ENCODE measurements around the gene TOP1.
A peak's percentile ranks its signal among the peaks of the same experiment; 100 is the strongest.

TOP1 gene

DNA sequence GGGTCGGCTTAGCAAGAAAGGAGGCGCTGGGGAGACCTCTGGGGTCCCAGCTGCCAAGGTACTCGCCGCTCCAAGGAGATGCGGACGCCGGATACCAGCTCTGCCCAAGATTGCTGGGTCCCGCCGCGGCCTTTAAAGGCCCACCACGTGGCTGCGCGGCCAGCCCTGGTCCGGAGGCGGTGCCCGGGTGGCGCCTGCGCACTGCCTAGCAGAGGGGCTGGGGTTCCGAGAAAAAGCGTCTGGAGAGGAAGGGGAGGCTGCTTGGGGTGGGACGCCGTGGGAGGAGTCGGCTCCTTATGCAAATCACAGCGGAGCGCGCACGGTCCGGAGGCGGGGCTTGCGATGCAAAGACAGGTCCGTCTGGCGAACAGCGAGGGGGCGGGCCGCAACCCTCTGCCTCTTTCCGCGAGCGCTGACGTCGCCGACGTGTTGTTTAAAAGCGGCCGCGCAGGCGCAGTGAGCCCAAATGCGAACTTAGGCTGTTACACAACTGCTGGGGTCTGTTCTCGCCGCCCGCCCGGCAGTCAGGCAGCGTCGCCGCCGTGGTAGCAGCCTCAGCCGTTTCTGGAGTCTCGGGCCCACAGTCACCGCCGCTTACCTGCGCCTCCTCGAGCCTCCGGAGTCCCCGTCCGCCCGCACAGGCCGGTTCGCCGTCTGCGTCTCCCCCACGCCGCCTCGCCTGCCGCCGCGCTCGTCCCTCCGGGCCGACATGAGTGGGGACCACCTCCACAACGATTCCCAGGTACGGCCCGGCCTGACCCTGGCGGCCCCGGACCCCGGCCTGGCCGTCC lies at the start of gene TOP1:
TOP1 (plus strand) TSS at position 464 of the 791 bp plus-strand sequence; CDS start at position 710, 246 bp downstream.
- H3K4me3 ChIP-seq (ENCODE audit: low read length): peak within 1 kb of the TSS; percentile 91
- H3K4me1 ChIP-seq (ENCODE audit: insufficient read depth, low read length): peaks cover 26% of the 10 kb centered on the region

GRCh38 chr20:40979247-40979646 lies 49.4 kb upstream of the TOP1 start:
- H3K4me3 ChIP-seq (ENCODE audit: low read length): no peak overlapping the region
- no peak overlapping the region for H3K9ac ChIP-seq (ENCODE audit: low read depth, low read length)
- H3K27me3 ChIP-seq (ENCODE audit: insufficient read depth, low read length): no peaks in the 10 kb centered on the region
- no peaks in the 10 kb centered on the region for H3K36me3 ChIP-seq (ENCODE audit: insufficient read depth, low read depth, low read length)
- no peaks in the 10 kb centered on the region; the same call in none of the 2 replicates for H3K4me1 ChIP-seq (ENCODE audit: insufficient read depth, low read length)
- H3K9me3 ChIP-seq (ENCODE audit: insufficient read depth, low read depth, low read length): peaks cover 5% of the 10 kb centered on the region
- H3K27ac ChIP-seq (ENCODE audit: low read length): no peak overlapping the region

More for the DNA sequence above, at the start of gene TOP1:
- peak within 1 kb of the TSS; percentile 93 for H3K9ac ChIP-seq (ENCODE audit: low read depth, low read length)
- peak within 1 kb of the TSS; percentile 61 for H3K27ac ChIP-seq (ENCODE audit: low read length)
- H3K36me3 ChIP-seq (ENCODE audit: insufficient read depth, low read depth, low read length): peaks cover 28% of the 10 kb centered on the region
- H3K27me3 ChIP-seq (ENCODE audit: insufficient read depth, low read length): peaks cover 32% of the 10 kb centered on the region
- no peaks in the 10 kb centered on the region for H3K9me3 ChIP-seq (ENCODE audit: insufficient read depth, low read depth, low read length)

DNA sequence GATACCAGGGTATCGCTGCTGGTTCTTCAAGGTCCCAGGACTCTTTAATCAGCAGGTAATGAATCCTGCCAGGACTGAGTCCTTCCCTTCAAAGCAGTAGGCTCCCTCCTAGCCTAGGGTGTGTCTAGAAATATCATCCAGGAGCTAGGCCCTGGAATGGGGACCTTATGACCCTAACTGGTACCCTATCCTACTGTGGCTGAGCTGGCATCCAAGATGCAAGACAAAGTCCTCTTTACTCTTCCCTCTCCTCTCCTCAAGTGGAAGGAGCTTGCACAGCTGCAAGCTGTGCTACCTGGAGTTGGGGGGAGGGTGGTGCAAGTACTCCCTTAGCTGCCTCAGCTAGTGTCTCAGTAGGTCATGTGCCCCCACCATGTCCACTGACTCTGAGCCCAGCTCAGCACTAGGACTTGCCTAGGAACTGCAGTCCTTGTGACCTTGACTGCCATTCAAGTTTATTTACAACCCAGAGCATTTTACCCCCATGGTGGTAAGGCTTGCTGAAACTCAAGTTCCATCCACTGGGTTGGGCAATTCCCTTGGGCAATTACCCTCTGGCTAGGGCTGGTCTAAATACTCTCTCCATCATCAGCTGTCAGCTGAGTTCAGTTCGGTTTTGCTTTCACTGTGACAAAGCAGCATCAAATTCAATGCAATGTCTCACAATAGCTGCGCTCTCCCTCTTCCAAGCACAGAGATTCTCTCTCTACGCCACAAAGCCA lies 48.4 kb upstream of the TOP1 start:
- no peak overlapping the region for H3K9ac ChIP-seq (ENCODE audit: low read depth, low read length)
- H3K36me3 ChIP-seq (ENCODE audit: insufficient read depth, low read depth, low read length): no peaks in the 10 kb centered on the region
- no peak overlapping the region for H3K4me3 ChIP-seq (ENCODE audit: low read length)
- peaks cover 5% of the 10 kb centered on the region for H3K9me3 ChIP-seq (ENCODE audit: insufficient read depth, low read depth, low read length)
- H3K27me3 ChIP-seq (ENCODE audit: insufficient read depth, low read length): no peaks in the 10 kb centered on the region
- H3K4me1 ChIP-seq (ENCODE audit: insufficient read depth, low read length): no peaks in the 10 kb centered on the region; the same call in none of the 2 replicates
- H3K27ac ChIP-seq (ENCODE audit: low read length): no peak overlapping the region

GRCh38 chr20:40980828-40981310 lies 47.8 kb upstream of the TOP1 start:
- Histone ChIP-seq H3K9ac (ENCODE audit: low read depth, low read length) (no peak overlapping the region), H3K9me3 (ENCODE audit: insufficient read depth, low read depth, low read length) (peaks cover 5% of the 10 kb centered on the region), H3K27ac (ENCODE audit: low read length) (no peak overlapping the region), H3K36me3 (ENCODE audit: insufficient read depth, low read depth, low read length) (no peaks in the 10 kb centered on the region), H3K4me3 (ENCODE audit: low read length) (no peak overlapping the region), H3K4me1 (ENCODE audit: insufficient read depth, low read length) (no peaks in the 10 kb centered on the region; the same call in none of the 2 replicates), H3K27me3 (ENCODE audit: insufficient read depth, low read length) (no peaks in the 10 kb centered on the region)

DNA sequence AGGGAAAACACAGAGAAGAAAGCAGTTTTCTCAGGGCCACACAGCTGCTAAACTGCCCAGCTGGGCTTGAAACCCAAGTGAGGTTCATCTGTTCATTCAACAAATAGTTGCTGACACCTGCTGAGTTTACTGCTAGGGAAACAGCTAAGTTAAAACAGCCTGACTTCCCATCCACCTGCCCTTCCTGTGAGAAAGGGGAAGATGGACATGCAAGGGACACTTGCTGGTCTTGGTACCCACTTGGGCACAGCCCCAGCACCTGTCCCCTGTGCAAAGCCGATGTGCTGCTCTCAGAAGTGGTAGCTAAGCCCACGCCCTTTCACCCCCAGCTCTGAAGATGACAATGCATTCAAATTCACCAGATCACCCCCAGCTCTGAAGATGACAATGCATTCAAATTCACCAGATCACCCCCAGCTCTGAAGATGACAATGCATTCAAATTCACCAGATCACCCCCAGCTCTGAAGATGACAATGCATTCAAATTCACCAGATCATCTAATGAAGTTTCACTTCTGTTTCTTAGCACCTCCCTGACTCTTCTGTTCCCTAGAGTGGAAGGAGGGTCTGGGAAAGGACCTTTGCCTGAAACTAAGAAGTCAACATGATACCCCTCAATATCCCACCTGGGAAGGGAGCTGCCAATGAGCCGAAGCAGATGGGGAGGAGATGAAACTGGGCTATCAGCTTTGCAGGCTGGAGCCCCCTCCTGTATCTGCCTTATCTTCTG lies 46.0 kb upstream of the TOP1 start:
- no peaks in the 10 kb centered on the region for H3K27me3 ChIP-seq (ENCODE audit: insufficient read depth, low read length)
- no peak overlapping the region for H3K9ac ChIP-seq (ENCODE audit: low read depth, low read length)
- no peak overlapping the region for H3K27ac ChIP-seq (ENCODE audit: low read length)
- no peaks in the 10 kb centered on the region for H3K36me3 ChIP-seq (ENCODE audit: insufficient read depth, low read depth, low read length)
- H3K4me1 ChIP-seq (ENCODE audit: insufficient read depth, low read length): no peaks in the 10 kb centered on the region; the same call in none of the 2 replicates
- no peaks in the 10 kb centered on the region; the same call in none of the 2 replicates for H3K9me3 ChIP-seq (ENCODE audit: insufficient read depth, low read depth, low read length)
- no peak overlapping the region for H3K4me3 ChIP-seq (ENCODE audit: low read length)

DNA sequence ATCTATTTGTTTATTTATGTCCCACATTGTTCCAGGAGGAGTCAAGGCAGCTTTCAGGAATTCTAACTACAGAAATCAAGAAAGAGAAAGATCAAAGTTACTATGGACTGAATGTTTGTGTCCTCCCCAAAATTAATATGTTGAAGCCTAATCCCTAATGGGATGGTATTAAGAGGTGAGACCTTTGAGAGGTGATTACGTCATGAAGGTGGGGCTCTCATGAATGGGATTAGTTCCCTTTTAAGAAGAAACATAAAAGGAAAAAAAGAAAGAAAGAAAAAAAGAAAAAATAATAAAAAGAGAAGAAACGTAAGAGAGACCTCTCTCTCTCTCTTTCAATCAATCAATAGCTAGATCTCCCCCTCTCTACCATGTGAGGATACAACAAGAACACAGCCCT lies 44.7 kb upstream of the TOP1 start:
- Histone ChIP-seq H3K9ac (ENCODE audit: low read depth, low read length) (no peak overlapping the region), H3K9me3 (ENCODE audit: insufficient read depth, low read depth, low read length) (no peaks in the 10 kb centered on the region; the same call in 1 of the 2 replicates), H3K4me1 (ENCODE audit: insufficient read depth, low read length) (no peaks in the 10 kb centered on the region; the same call in none of the 2 replicates), H3K36me3 (ENCODE audit: insufficient read depth, low read depth, low read length) (no peaks in the 10 kb centered on the region), H3K27ac (ENCODE audit: low read length) (no peak overlapping the region), H3K27me3 (ENCODE audit: insufficient read depth, low read length) (no peaks in the 10 kb centered on the region), H3K4me3 (ENCODE audit: low read length) (no peak overlapping the region)

DNA sequence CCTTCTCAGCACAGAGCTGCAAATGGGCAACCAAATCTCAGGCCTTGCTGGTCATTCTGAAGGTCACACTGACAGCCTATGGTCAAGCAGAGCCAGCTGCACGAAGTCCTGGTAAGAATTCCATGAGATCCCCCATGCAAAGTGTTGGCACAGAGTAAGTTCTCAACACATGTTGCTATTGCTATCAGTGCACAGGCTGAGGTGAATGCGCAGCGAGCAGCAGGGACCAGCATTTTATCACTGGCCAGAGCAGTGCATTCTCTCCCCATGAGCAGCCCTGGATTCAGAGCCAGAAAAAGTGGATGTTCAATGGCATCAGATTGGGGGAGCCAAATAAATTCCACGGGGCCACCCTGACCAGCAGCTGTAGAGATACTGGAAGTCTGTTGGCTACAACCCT lies 44.1 kb upstream of the TOP1 start:
- no peak overlapping the region for H3K9ac ChIP-seq (ENCODE audit: low read depth, low read length)
- no peaks in the 10 kb centered on the region; the same call in none of the 2 replicates for H3K4me1 ChIP-seq (ENCODE audit: insufficient read depth, low read length)
- no peak overlapping the region for H3K27ac ChIP-seq (ENCODE audit: low read length)
- H3K9me3 ChIP-seq (ENCODE audit: insufficient read depth, low read depth, low read length): no peaks in the 10 kb centered on the region; the same call in 1 of the 2 replicates
- H3K4me3 ChIP-seq (ENCODE audit: low read length): no peak overlapping the region
- no peaks in the 10 kb centered on the region for H3K27me3 ChIP-seq (ENCODE audit: insufficient read depth, low read length)
- H3K36me3 ChIP-seq (ENCODE audit: insufficient read depth, low read depth, low read length): no peaks in the 10 kb centered on the region

- Histone ChIP-seq H3K4me3 (ENCODE audit: low read length) (no peak overlapping the region), H3K4me1 (ENCODE audit: insufficient read depth, low read length) (no peaks in the 10 kb centered on the region; the same call in none of the 2 replicates), H3K9me3 (ENCODE audit: insufficient read depth, low read depth, low read length) (no peaks in the 10 kb centered on the region; the same call in 1 of the 2 replicates), H3K9ac (ENCODE audit: low read depth, low read length) (no peak overlapping the region), H3K27ac (ENCODE audit: low read length) (no peak overlapping the region), H3K36me3 (ENCODE audit: insufficient read depth, low read depth, low read length) (no peaks in the 10 kb centered on the region), H3K27me3 (ENCODE audit: insufficient read depth, low read length) (no peaks in the 10 kb centered on the region)
Measured at GRCh38 chr20:40986774-40987173, 41.8 kb upstream of the TOP1 start.

- H3K4me1 ChIP-seq (ENCODE audit: insufficient read depth, low read length): no peaks in the 10 kb centered on the region
Measured at GRCh38 chr20:40990542-40991120, 38.0 kb upstream of the TOP1 start.

DNA sequence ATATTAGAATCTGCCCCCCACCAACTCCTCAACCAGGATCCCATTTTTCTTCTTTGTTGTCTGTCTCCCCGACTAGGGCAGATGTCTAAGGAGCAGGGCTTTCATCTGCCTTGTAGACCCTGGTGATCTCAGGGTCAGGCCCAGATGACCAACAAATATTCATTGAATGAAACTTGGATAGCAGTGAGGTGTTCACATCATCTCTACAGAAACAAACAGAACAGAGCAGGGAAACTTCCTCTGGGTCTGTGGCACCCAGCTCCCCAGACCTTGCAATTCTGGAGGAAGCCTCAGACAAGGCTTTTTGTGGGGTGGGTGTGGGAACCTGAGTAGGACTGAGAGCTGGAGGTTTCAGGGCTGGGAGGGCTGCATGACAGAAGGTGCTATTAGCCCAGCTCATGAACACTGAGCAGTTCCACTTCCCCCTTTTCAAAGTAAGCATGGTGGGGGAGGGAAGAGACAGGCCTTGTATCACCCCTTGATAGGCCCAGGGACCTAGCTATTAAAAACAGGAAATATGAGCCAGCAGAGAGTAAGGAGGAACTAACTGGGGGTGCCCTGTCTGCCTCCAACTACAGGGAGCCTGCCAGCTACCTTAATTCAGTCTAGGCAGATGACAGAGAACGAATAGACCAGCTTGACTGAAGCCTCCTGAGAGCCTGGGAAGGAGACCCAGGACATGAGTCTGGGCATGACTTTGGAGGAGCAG lies 37.3 kb upstream of the TOP1 start:
- no peaks in the 10 kb centered on the region for H3K4me1 ChIP-seq (ENCODE audit: insufficient read depth, low read length)
- no peaks in the 10 kb centered on the region for H3K36me3 ChIP-seq (ENCODE audit: insufficient read depth, low read depth, low read length)
- H3K9me3 ChIP-seq (ENCODE audit: insufficient read depth, low read depth, low read length): no peaks in the 10 kb centered on the region
- H3K9ac ChIP-seq (ENCODE audit: low read depth, low read length): no peak overlapping the region
- H3K27me3 ChIP-seq (ENCODE audit: insufficient read depth, low read length): no peaks in the 10 kb centered on the region
- no peak overlapping the region for H3K4me3 ChIP-seq (ENCODE audit: low read length)
- H3K27ac ChIP-seq (ENCODE audit: low read length): no peak overlapping the region

More at GRCh38 chr20:40990542-40991120, 38.0 kb upstream of the TOP1 start:
- Histone ChIP-seq H3K36me3 (ENCODE audit: insufficient read depth, low read depth, low read length) (no peaks in the 10 kb centered on the region), H3K9ac (ENCODE audit: low read depth, low read length) (no peak overlapping the region), H3K27me3 (ENCODE audit: insufficient read depth, low read length) (no peaks in the 10 kb centered on the region), H3K27ac (ENCODE audit: low read length) (no peak overlapping the region), H3K4me3 (ENCODE audit: low read length) (no peak overlapping the region), H3K9me3 (ENCODE audit: insufficient read depth, low read depth, low read length) (no peaks in the 10 kb centered on the region)

Measured in iPS-20b (cell line).